Loucy (cell line): Measurements from ENCODE around the gene PAK2.
A peak's percentile ranks its signal among the peaks of the same experiment; 100 is the strongest.

Experiments used
- H2AFZ ChIP-seq: fragments of 200-600 bp; sonication (generic); 2 replicates; pipeline ENCODE4 v1.6.0; 2016; ENCODE audit warnings: antibody characterized with exemption, mild to moderate bottlenecking, low read length, moderate library complexity
- H3F3A ChIP-seq: fragments of 200-600 bp; 2 replicates; pipeline ENCODE4 v1.6.0; 2016; ENCODE audit warnings: antibody characterized with exemption, low read depth, mild to moderate bottlenecking
- H3K27me3 ChIP-seq: fragments of 200-600 bp; sonication (generic); 2 replicates; pipeline ENCODE4 v1.6.1; 2014; ENCODE audit warnings: low read length, mild to moderate bottlenecking; ENCODE audit not compliant: insufficient read depth, poor library complexity, severe bottlenecking
- H3K36me3 ChIP-seq: fragments of 200-600 bp; sonication (generic); 2 replicates; pipeline ENCODE4 v1.6.1; 2016; ENCODE audit warnings: low read length; ENCODE audit not compliant: insufficient read depth
- H3K4me1 ChIP-seq: fragments of 200-600 bp; sonication (generic); 2 replicates; pipeline ENCODE4 v1.5.1; 2014; ENCODE audit warnings: low read length, mild to moderate bottlenecking; ENCODE audit not compliant: insufficient read depth, poor library complexity, severe bottlenecking
- H3K4me2 ChIP-seq: fragments of 200-600 bp; sonication (generic); 2 replicates; pipeline ENCODE4 v1.6.0; 2014; ENCODE audit warnings: antibody characterized with exemption, low read length, low read depth, mild to moderate bottlenecking; ENCODE audit not compliant: poor library complexity, severe bottlenecking
- H3K4me3 ChIP-seq: fragments of 200-600 bp; sonication (generic); 2 replicates; pipeline ENCODE4 v1.5.1; 2014; ENCODE audit warnings: low read length, mild to moderate bottlenecking, mixed read lengths; ENCODE audit not compliant: poor library complexity, severe bottlenecking
- H3K79me2 ChIP-seq: fragments of 200-600 bp; sonication (generic); 2 replicates; pipeline ENCODE4 v1.6.1; 2014; ENCODE audit warnings: low read length; ENCODE audit not compliant: insufficient read depth
- H3K9ac ChIP-seq: fragments of 200-600 bp; sonication (generic); 2 replicates; pipeline ENCODE4 v1.6.0; 2014; ENCODE audit warnings: mild to moderate bottlenecking, low read depth, low read length, moderate library complexity; ENCODE audit not compliant: poor library complexity, severe bottlenecking
- H3K9me2 ChIP-seq: fragments of 200-600 bp; sonication (generic); replicated peaks from 2 replicates; pipeline ENCODE4 v1.6.1; 2016; ENCODE audit warnings: low read depth, low read length, mixed read lengths
- H3K9me3 ChIP-seq: fragments of 200-600 bp; sonication (generic); 2 replicates; pipeline ENCODE4 v1.6.1; 2014; ENCODE audit warnings: mild to moderate bottlenecking, antibody characterized with exemption, low read length, low read depth; ENCODE audit not compliant: insufficient read depth
- H4K20me1 ChIP-seq: fragments of 200-600 bp; sonication (generic); 2 replicates; pipeline ENCODE4 v1.6.0; 2014; ENCODE audit warnings: antibody characterized with exemption, low read length, mild to moderate bottlenecking; ENCODE audit not compliant: insufficient read depth, poor library complexity, severe bottlenecking
- EZH2phosphoT487 ChIP-seq: fragments of 200-600 bp; IDR thresholded peaks from 2 replicates; pipeline ENCODE4 v1.6.1; 2018; ENCODE audit warnings: antibody characterized with exemption, mild to moderate bottlenecking, moderate library complexity, borderline replicate concordance
- TF ChIP-seq, protein P1 (sequence below): fragments of 200-600 bp; sonication (generic); conservative IDR thresholded peaks from 2 replicates; pipeline ENCODE4 v1.5.1; 2014; ENCODE audit warnings: mild to moderate bottlenecking, antibody characterized with exemption, low read length

The PAK2 gene

DNA sequence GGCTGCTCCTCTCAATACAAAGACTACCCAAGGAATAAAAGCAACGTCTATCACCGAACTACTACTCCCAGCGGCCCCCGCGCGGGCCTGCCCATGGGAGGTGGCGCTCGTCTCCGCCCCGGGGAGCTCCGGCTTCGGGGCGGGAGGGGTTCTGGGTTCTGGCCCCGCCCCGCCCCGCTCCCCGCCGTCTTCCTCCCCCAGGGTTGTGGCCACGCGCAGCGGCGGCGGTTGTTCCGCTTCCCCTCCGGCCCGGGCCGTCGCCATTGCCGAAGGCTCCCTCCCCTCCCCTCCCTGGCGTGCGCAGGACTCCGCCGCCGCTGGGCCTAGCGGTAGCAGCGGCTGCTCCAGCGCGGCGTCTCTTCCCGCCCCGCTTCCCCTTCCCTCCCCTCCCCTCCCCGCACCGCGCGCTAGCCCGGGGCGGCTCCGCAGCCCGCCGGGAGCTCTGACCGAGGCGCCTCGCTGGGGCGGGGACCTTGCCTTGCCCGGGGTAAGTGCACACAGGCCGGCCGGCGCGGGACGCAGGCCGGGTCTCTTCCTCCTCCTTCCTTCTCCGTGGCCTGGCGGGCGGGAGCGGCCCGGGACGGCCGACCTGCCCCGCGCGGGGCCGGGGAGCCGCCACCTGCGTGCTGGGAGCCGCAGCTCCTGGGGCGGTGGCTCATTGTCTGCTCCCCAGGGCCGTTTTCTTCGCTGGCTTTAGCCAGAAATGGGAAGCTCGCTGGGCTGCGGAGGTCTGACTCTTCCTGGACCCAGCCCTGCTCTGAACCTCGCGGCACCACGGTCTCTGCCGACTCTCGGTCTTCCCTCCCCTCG is at the start of gene PAK2:
PAK2 (plus strand) TSS at position 187 of the 810 bp plus-strand sequence. CDS start 42,790 bp downstream, outside the sequence.
- Histone ChIP-seq H3K9me2 (no peaks in the 10 kb centered on the region), H3K27me3 (no peaks in the 10 kb centered on the region), H3K9me3 (no peaks in the 10 kb centered on the region), H3K4me3 (peak within 1 kb of the TSS; percentile 85), H3K4me2 (peak within 1 kb of the TSS; percentile 89), H3K9ac (peak within 1 kb of the TSS; percentile 96), H3F3A (peaks cover 2% of the 10 kb centered on the region; the same call in 1 of the 2 replicates), H3K4me1 (peaks cover 35% of the 10 kb centered on the region), H3K79me2 (peaks cover 50% of the 10 kb centered on the region), H4K20me1 (peaks cover 44% of the 10 kb centered on the region), H3K36me3 (no peaks in the 10 kb centered on the region), H2AFZ (peak within 1 kb of the TSS; percentile 87)
- no peak for TF ChIP-seq EZH2phosphoT487
- TF ChIP-seq, protein P1, sequence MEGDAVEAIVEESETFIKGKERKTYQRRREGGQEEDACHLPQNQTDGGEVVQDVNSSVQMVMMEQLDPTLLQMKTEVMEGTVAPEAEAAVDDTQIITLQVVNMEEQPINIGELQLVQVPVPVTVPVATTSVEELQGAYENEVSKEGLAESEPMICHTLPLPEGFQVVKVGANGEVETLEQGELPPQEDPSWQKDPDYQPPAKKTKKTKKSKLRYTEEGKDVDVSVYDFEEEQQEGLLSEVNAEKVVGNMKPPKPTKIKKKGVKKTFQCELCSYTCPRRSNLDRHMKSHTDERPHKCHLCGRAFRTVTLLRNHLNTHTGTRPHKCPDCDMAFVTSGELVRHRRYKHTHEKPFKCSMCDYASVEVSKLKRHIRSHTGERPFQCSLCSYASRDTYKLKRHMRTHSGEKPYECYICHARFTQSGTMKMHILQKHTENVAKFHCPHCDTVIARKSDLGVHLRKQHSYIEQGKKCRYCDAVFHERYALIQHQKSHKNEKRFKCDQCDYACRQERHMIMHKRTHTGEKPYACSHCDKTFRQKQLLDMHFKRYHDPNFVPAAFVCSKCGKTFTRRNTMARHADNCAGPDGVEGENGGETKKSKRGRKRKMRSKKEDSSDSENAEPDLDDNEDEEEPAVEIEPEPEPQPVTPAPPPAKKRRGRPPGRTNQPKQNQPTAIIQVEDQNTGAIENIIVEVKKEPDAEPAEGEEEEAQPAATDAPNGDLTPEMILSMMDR, result no peak

GRCh38 chr3:196689941-196690660 is 49.6 kb upstream of the PAK2 start:
- no peak for TF ChIP-seq EZH2phosphoT487
- TF ChIP-seq, protein P1, result no peak
- no peaks in the 10 kb centered on the region for H3K9me2 ChIP-seq
- no peak overlapping the region for H3K4me2 ChIP-seq
- H3F3A ChIP-seq, result no peaks in the 10 kb centered on the region
- no peaks in the 10 kb centered on the region for H3K36me3 ChIP-seq
- H3K27me3 ChIP-seq, result no peaks in the 10 kb centered on the region
- no peak overlapping the region for H3K9ac ChIP-seq
- H3K4me1 ChIP-seq, result peaks cover 3% of the 10 kb centered on the region
- no peaks in the 10 kb centered on the region for H3K9me3 ChIP-seq
- H2AFZ ChIP-seq, result no peak overlapping the region
- no peaks in the 10 kb centered on the region for H3K79me2 ChIP-seq
- no peaks in the 10 kb centered on the region for H4K20me1 ChIP-seq
- H3K4me3 ChIP-seq, result no peak overlapping the region

GRCh38 chr3:196691386-196691785 is 48.3 kb upstream of the PAK2 start:
- Histone ChIP-seq H3K27me3 (no peaks in the 10 kb centered on the region), H2AFZ (no peak overlapping the region), H3K9me2 (no peaks in the 10 kb centered on the region), H3K9ac (no peak overlapping the region), H3K36me3 (no peaks in the 10 kb centered on the region), H3K79me2 (no peaks in the 10 kb centered on the region), H3K4me1 (no peaks in the 10 kb centered on the region), H3K4me2 (no peak overlapping the region), H3F3A (no peaks in the 10 kb centered on the region), H4K20me1 (no peaks in the 10 kb centered on the region), H3K9me3 (no peaks in the 10 kb centered on the region), H3K4me3 (no peak overlapping the region)
- TF ChIP-seq, protein P1, result no peak
- TF ChIP-seq EZH2phosphoT487, result no peak
